Measurements from ENCODE around the gene SLC44A1. TPM values are rescaled to one million over a fixed set of nuclear protein-coding genes. Genes with fewer than 3 reads are reported as not detected.

Gene SLC44A1
- polyA plus RNA-seq, 3 donors from 2014 or later, result 13.1 to 30.9 (median 25.0) TPM

DNA sequence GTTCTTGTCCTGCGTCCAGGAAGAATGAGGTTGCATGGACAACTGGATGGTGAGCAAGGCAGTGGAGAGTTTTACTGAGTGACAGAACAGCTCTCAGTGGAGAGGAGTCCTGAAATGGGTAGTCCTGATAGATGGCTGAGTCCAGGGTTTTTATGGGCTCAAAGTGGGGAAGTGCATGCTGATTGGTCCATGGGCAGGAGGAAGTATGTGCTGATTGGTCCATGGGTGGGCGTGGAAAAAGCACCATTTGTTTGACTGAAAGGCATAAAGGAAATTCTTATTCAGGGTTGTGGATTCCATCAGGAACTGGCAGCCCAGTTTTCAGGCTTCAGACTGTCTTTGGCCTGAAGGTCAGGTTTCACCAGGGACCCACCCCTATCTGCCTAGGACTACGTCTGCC lies 214.0 kb downstream of the SLC44A1 start:
- no peak overlapping the region for H3K27ac Mint-ChIP-seq
- DNase-seq, result no peak
- H3K36me3 Mint-ChIP-seq, result peaks cover 0 to 4% (median 0%) of the 10 kb centered on the region in 3 donors
- H3K4me1 Mint-ChIP-seq, result no peaks in the 10 kb centered on the region
- H3K4me3 Mint-ChIP-seq, result no peak overlapping the region
- H3K9me3 Mint-ChIP-seq, result no peaks in the 10 kb centered on the region
- peaks cover under 1 to 5% (median 2%) of the 10 kb centered on the region in 3 donors for H3K27me3 Mint-ChIP-seq (ENCODE audit: low read depth in 3 of 3)

DNA sequence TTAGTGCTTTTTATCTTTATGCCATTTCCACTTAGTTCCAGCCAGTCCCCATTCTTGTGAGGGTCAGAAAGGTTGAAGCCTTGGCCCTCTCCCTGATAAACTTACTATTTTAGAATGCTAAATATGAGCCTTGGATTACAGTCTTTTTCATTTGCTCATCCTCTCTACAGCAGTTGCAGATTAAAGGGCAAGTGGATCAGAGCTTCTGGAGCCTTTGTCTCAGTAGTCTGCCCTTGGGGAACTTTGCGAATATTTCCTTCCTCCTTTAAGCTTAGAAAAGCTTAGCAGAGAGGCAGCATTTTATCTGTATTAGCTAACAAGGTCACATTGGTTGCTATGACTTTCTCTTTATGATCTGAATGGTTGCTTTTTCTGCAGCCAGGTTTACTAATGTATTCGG lies 214.9 kb downstream of the SLC44A1 start:
- Mint-ChIP-seq H3K9me3 (no peaks in the 10 kb centered on the region), H3K27me3 (ENCODE audit: low read depth in 3 of 3) (peaks cover 0 to 5% (median 2%) of the 10 kb centered on the region in 3 donors), H3K4me3 (no peak overlapping the region), H3K4me1 (no peaks in the 10 kb centered on the region), H3K36me3 (peaks cover 0 to 4% (median 0%) of the 10 kb centered on the region in 3 donors), H3K27ac (no peak overlapping the region)
- DNase-seq, result no peak

DNA sequence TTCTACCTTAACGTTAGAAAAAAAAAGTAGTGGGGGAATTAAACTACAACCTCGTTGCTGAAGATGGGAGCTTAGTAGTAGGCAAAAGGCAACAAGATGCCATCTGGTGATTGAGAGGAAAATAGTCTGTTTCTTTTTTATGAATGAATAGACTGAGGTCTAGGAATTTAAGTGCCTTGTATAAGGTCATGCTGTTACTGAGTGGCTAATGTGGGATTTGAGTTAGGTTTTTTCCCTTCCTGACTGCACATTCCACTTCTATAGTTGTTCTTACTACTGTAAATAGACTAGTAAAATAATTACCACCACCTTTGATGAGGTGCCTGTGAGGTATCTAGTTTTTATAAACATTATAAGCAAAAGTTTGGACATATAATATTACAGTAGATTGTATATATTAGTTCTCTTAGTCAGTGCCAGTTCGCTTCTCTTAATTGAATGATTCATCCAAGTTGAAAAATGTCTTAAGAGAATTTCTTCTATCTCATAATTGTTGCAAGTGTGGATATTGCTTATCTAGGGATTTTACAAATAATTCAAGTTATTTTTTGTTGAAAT lies 222.5 kb downstream of the SLC44A1 start:
- Mint-ChIP-seq H3K27ac (no peak overlapping the region), H3K27me3 (ENCODE audit: low read depth in 3 of 3) (peaks cover 0 to 2% (median 0%) of the 10 kb centered on the region in 3 donors), H3K4me1 (no peaks in the 10 kb centered on the region), H3K36me3 (peaks cover 4 to 27% (median 22%) of the 10 kb centered on the region in 3 donors), H3K9me3 (no peaks in the 10 kb centered on the region), H3K4me3 (no peak overlapping the region)
- DNase-seq, result no peak

DNA sequence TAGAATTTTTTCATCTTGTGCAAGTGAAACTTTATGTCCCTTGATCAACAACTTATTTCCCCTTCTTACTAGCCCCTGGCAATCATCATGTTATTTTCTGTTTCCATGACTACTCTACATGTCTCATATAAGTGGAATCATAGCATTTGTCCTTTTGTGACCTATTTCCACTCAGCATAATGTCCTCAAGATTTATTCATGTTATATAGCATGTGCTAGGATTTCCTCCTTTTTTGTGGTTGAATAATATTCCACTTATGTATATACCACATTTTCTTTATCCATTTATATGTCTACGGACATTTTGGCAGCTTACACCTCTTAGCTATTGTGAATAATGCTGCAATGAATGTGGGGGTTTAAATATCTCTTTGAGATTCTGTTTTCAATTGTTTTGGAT lies 224.4 kb downstream of the SLC44A1 start:
- Mint-ChIP-seq H3K4me3 (no peak overlapping the region), H3K36me3 (peaks cover 4 to 27% (median 22%) of the 10 kb centered on the region in 3 donors), H3K27me3 (ENCODE audit: low read depth in 3 of 3) (peaks cover 0 to 2% (median 0%) of the 10 kb centered on the region in 3 donors), H3K4me1 (no peaks in the 10 kb centered on the region), H3K9me3 (no peaks in the 10 kb centered on the region), H3K27ac (no peak overlapping the region)
- no peak for DNase-seq

- Mint-ChIP-seq H3K9me3 (no peaks in the 10 kb centered on the region), H3K36me3 (peaks cover 4 to 17% (median 8%) of the 10 kb centered on the region in 3 donors), H3K27me3 (ENCODE audit: low read depth in 3 of 3) (peaks cover 0 to 4% (median 2%) of the 10 kb centered on the region in 3 donors), H3K4me1 (no peaks in the 10 kb centered on the region), H3K27ac (no peak overlapping the region), H3K4me3 (no peak overlapping the region)
- no peak for DNase-seq
Observed at GRCh38 chr9:105473221-105473620, 228.8 kb downstream of the SLC44A1 start.

- Mint-ChIP-seq H3K27me3 (ENCODE audit: low read depth in 3 of 3) (peaks cover 0 to 2% (median 2%) of the 10 kb centered on the region in 3 donors), H3K9me3 (no peaks in the 10 kb centered on the region), H3K27ac (no peak overlapping the region), H3K4me1 (no peaks in the 10 kb centered on the region), H3K36me3 (peaks cover 4 to 8% (median 4%) of the 10 kb centered on the region in 3 donors), H3K4me3 (no peak overlapping the region)
- no peak for DNase-seq
Observed at GRCh38 chr9:105475302-105475701, 230.9 kb downstream of the SLC44A1 start.

- Mint-ChIP-seq H3K4me3 (no peak overlapping the region), H3K9me3 (no peaks in the 10 kb centered on the region), H3K36me3 (peaks cover 0 to 4% (median 0%) of the 10 kb centered on the region in 3 donors), H3K4me1 (no peaks in the 10 kb centered on the region), H3K27ac (no peak overlapping the region), H3K27me3 (ENCODE audit: low read depth in 3 of 3) (peaks cover 0 to 2% (median 2%) of the 10 kb centered on the region in 3 donors)
- no peak for DNase-seq
Observed at GRCh38 chr9:105479846-105480245, 235.4 kb downstream of the SLC44A1 start.

GRCh38 chr9:105483618-105484017 lies 239.2 kb downstream of the SLC44A1 start:
- Mint-ChIP-seq H3K4me3 (no peak overlapping the region), H3K27me3 (ENCODE audit: low read depth in 3 of 3) (no peaks in the 10 kb centered on the region), H3K36me3 (no peaks in the 10 kb centered on the region), H3K9me3 (no peaks in the 10 kb centered on the region), H3K4me1 (no peaks in the 10 kb centered on the region), H3K27ac (no peak overlapping the region)
- no peak for DNase-seq

DNA sequence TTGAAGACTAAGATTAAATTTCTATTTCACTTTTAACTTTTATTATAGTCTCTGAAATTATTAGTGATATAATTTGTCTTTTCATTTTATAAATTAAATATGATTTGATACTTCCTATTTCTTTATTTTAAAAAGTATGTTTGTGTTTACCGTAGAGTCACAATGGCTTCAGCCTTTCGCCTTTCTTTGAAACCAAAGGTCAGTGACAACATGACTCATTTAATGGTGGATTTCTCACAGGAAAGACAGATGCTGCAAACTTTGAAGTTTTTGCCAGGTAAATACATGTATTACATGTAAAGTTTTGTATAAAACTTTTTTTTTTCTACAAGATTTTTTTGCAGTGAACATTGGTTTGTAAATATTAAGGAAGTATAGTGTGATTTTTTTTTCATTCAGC lies 239.8 kb downstream of the SLC44A1 start:
- no peaks in the 10 kb centered on the region for H3K27me3 Mint-ChIP-seq (ENCODE audit: low read depth in 3 of 3)
- H3K4me3 Mint-ChIP-seq, result no peak overlapping the region
- no peaks in the 10 kb centered on the region for H3K4me1 Mint-ChIP-seq
- H3K36me3 Mint-ChIP-seq, result no peaks in the 10 kb centered on the region
- no peak for DNase-seq
- H3K9me3 Mint-ChIP-seq, result no peaks in the 10 kb centered on the region
- no peak overlapping the region for H3K27ac Mint-ChIP-seq

- Mint-ChIP-seq H3K27ac (no peak overlapping the region), H3K4me3 (no peak overlapping the region), H3K36me3 (no peaks in the 10 kb centered on the region), H3K27me3 (ENCODE audit: low read depth in 3 of 3) (no peaks in the 10 kb centered on the region), H3K4me1 (no peaks in the 10 kb centered on the region), H3K9me3 (no peaks in the 10 kb centered on the region)
- no peak for DNase-seq
Observed at GRCh38 chr9:105485131-105485530, 240.7 kb downstream of the SLC44A1 start.

Other genes with a start within 250 kb of the SLC44A1 start
- 1 to 10 TPM in 1 of 3 donors, under 1 TPM in 2; 0.26 to 4.7 (median 0.91) TPM for gene FSD1L, start 203.4 kb downstream of the SLC44A1 start, polyA plus RNA-seq

Data from immature natural killer cell (primary cell).